Psoas muscle (tissue), 8 donors: Measurements from ENCODE around the gene DNASE2B. TPM values are rescaled to one million over a fixed set of nuclear protein-coding genes. Genes with fewer than 3 reads are reported as not detected.

ENCODE experiments used
- ATAC-seq, 4 donors: fragments of 200-7000 bp; cut with Tn5 transposase; one replicate each; pipeline ENCODE4 v1.9.1; 2020; ENCODE audit warnings: moderate library complexity in 3 of 4, mild to moderate bottlenecking in 2 of 4
- DNase-seq, 2 donors: peaks; one replicate each; pipeline ENCODE4 v3.0.0-alpha.2; 2020
- H3K27ac ChIP-seq: fragments of 200-600 bp; one replicate; pipeline ENCODE4 v1.8.0; 2022
- H3K27me3 ChIP-seq, 3 donors: fragments of 200-600 bp in 1 of 3; one replicate each; pipeline versions ENCODE4 v1.6.1 to v1.8.0; 2013 to 2022; ENCODE audit warnings: low read length in 2 of 3, mild to moderate bottlenecking in 2 of 3, moderate library complexity in 1 of 3; ENCODE audit not compliant: insufficient read depth in 3 of 3
- H3K36me3 ChIP-seq, 2 donors: fragments of 200-600 bp in 1 of 2; one replicate each; pipeline versions ENCODE4 v1.6.1 to v1.8.0; 2013 to 2022; ENCODE audit warnings: low read depth in 1 of 2, mild to moderate bottlenecking in 1 of 2, moderate library complexity in 1 of 2; ENCODE audit not compliant: insufficient read depth in 1 of 2
- H3K4me1 ChIP-seq: fragments of 200-600 bp; one replicate; pipeline ENCODE4 v1.8.0; 2022
- H3K4me3 ChIP-seq: fragments of 200-600 bp; one replicate; pipeline ENCODE4 v1.8.0; 2022; ENCODE audit warnings: mild to moderate bottlenecking
- H3K9me3 ChIP-seq: fragments of 200-600 bp; one replicate; pipeline ENCODE4 v1.8.0; 2022
- WGBS, 3 donors: extraction: QIAGEN DNeasy Blood & Tissue Kit; methylation state at CpG; one replicate each; pipeline versions ENCODE4 v1.1.6 to v1.1.7; 2013; 5-methylcytosine and 5-hydroxymethylcytosine counted together
- intact Hi-C, 2 donors: fragments of 100-400 bp; cut with DNase I; formaldehyde crosslinking; loops; one replicate each; pipeline versions ENCODE4 v1.11.0 to v1.14.2; 2022
- polyA plus RNA-seq, 3 donors: library from polyadenylated mRNA; stranded (reverse); fragments of 200-250 nt; gene quantifications; one replicate each; pipeline ENCODE4 v1.2.3, GENCODE V29; 2013
- total RNA-seq, 4 donors: library from RNA; stranded (reverse); fragmentation: NEBNext Ultra II Directional in 2 of 4; extraction: Animal tissue kit (Norgen Biotek cat#: 25700) in 2 of 4; gene quantifications; one replicate each; pipeline versions ENCODE4 v1.2.1 to v1.2.4, GENCODE V29; 2021 to 2023
- TF ChIP-seq, protein P1 (sequence below): fragments of 200-600 bp; IDR thresholded peaks from one replicate; pipeline ENCODE4 v1.8.0; 2022; ENCODE audit warnings: antibody characterized with exemption
- donor health status: healthy with polysubstance abuse.
- donor health status: DM: no; HTN: no; CAD: no; lungs with moderate emphysema.
- donor health status: Bipolar disorder and iron deficiency.
- donor health status: healthy.
- donor health status: DM: yes; HTN: yes; CAD: no.
- donor health status: DM: no; HTN: no; CAD: no.
- donor health status: DM: no; HTN: no; CAD: no.
- donor health status: DM: yes; HTN: yes; CAD: no.

Gene DNASE2B
- total and polyA plus RNA-seq, 7 donors = 0.18 to 3.1 (median 0.84) TPM; not detected in 2

DNA sequence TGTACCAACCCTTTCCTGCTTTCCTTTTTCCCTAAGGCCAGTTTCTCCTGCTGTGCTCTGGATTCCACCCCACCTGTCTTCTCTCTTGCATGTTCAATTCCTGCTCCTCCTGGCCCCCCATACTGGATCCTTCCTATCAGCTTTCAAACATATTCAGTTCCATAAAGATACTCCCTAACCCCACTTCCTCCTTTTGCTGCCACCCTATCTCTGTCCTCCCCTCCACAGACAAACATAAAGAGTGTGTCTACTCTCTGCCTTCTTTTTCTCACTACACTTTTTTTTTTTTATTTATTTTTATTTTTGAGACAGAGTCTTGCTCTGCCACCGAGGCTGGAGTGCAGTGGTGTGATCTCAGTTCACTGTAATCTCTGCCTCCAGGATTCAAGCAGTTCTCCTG lies 63.8 kb downstream of the DNASE2B start:
- WGBS, 3 donors = 52 to 71% (median 70%) methylated on average over 1 of the region's 1 CpG
- Histone ChIP-seq H3K36me3 (no peaks in the 10 kb centered on the region), H3K27me3 (peaks cover 0 to 9% (median 3%) of the 10 kb centered on the region in 3 donors), H3K9me3 (no peaks in the 10 kb centered on the region), H3K4me3 (no peak overlapping the region), H3K4me1 (no peaks in the 10 kb centered on the region), H3K27ac (no peak overlapping the region)
- DNase-seq (no peak), ATAC-seq (no peak)
- intact Hi-C loops = no loop called here
- TF ChIP-seq, protein P1, sequence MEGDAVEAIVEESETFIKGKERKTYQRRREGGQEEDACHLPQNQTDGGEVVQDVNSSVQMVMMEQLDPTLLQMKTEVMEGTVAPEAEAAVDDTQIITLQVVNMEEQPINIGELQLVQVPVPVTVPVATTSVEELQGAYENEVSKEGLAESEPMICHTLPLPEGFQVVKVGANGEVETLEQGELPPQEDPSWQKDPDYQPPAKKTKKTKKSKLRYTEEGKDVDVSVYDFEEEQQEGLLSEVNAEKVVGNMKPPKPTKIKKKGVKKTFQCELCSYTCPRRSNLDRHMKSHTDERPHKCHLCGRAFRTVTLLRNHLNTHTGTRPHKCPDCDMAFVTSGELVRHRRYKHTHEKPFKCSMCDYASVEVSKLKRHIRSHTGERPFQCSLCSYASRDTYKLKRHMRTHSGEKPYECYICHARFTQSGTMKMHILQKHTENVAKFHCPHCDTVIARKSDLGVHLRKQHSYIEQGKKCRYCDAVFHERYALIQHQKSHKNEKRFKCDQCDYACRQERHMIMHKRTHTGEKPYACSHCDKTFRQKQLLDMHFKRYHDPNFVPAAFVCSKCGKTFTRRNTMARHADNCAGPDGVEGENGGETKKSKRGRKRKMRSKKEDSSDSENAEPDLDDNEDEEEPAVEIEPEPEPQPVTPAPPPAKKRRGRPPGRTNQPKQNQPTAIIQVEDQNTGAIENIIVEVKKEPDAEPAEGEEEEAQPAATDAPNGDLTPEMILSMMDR = no peak

Other genes starting within 250 kb of the DNASE2B start
- 1 to 10 TPM in 2 of 4 donors, under 1 TPM in 2; 0.65 to 3.2 (median 1.3) TPM for gene SAMD13, start 96.8 kb upstream of the DNASE2B start, total RNA-seq
- 1 to 10 TPM in 2 of 3 donors, under 1 TPM in 1; 0.53 to 6.8 (median 5.5) TPM for gene SAMD13, start 96.8 kb upstream of the DNASE2B start, polyA plus RNA-seq
- 10 to 100 TPM; 29.2 to 38.5 (median 32.0) TPM for gene RPF1, start 80.8 kb downstream of the DNASE2B start, total RNA-seq
- gene RPF1, start 80.8 kb downstream of the DNASE2B start, polyA plus RNA-seq = 10 to 100 TPM; 44.7 to 75.5 (median 69.4) TPM
- 1 to 10 TPM in 1 of 4 donors, under 1 TPM in 2, not detected in 1; 0.92 to 1.4 (median 0.93) TPM for gene SPATA1, start 107.9 kb downstream of the DNASE2B start, total RNA-seq
- under 1 TPM in 2 of 3 donors, not detected in 1; 0.08 to 0.26 TPM for gene SPATA1, start 107.9 kb downstream of the DNASE2B start, polyA plus RNA-seq
- gene GNG5, start 108.1 kb downstream of the DNASE2B start, total RNA-seq = 100 to 1,000 TPM; 112 to 163 (median 141) TPM
- gene GNG5, start 108.1 kb downstream of the DNASE2B start, polyA plus RNA-seq = 100 to 1,000 TPM; 211 to 313 (median 293) TPM
- 1 to 10 TPM; 4.4 to 5.2 (median 4.9) TPM for gene CTBS, start 176.0 kb downstream of the DNASE2B start, total RNA-seq
- gene CTBS, start 176.0 kb downstream of the DNASE2B start, polyA plus RNA-seq = 1 to 10 TPM; 1.8 to 3.8 (median 2.1) TPM